ENCODE measurements around the gene ZNF408. TPM values are rescaled to one million over a fixed set of nuclear protein-coding genes. Genes with fewer than 3 reads are reported as not detected.

Gene ZNF408
- total and polyA plus RNA-seq, 2 of the 13 experiments (the other 11 are each of a cell fraction or from before 2014, with no cell fraction given), result 11.2 to 12.5 TPM

- Histone ChIP-seq H3K9me3 (ENCODE audit: low read length) (no peaks in the 10 kb centered on the region), H3K9ac (ENCODE audit: insufficient read depth, low read depth, low read length) (no peak overlapping the region), H2AFZ (ENCODE audit: low read length) (no peak overlapping the region), H3K36me3 (replicated peaks in 1 of 2; ENCODE audit: control insufficient read depth in 1 of 2, insufficient read depth in 2 of 2, low read length in 2 of 2) (peaks cover 20 to 52% of the 10 kb centered on the region in 2 experiments), H3K27ac (ENCODE audit: extremely low read length, insufficient read depth, low read length) (no peak overlapping the region), H3K4me2 (ENCODE audit: low read depth, low read length) (no peak overlapping the region), H3K79me2 (ENCODE audit: insufficient read depth, low read length) (no peaks in the 10 kb centered on the region), H4K20me1 (ENCODE audit: insufficient read depth, low read length) (no peaks in the 10 kb centered on the region), H3K4me1 (ENCODE audit: insufficient read depth, low read length) (no peaks in the 10 kb centered on the region), H3K27me3 (ENCODE audit: control insufficient read depth in 1 of 2, insufficient read depth in 2 of 2, low read length in 2 of 2) (no peaks in the 10 kb centered on the region), H3K4me3 (replicated peaks in 1 of 3; ENCODE audit: insufficient read depth in 1 of 3, low read depth in 2 of 3, low read length in 3 of 3) (no peak overlapping the region)
- WGBS (ENCODE audit: low lambda C conversion rate), result 96% methylated on average over 3 of the region's 3 CpGs
- DNase-seq (ENCODE audit: low spot score) (no peak), FAIRE-seq (no peak), ATAC-seq (no peak)
- intact Hi-C loops (cut with micrococcal nuclease; ENCODE audit: unreplicated experiment), result no loop called here
- CTCF ChIA-PET (ENCODE audit: low intra/inter-chr PET ratio, low total read pairs), result no interaction called here
- POLR2A ChIA-PET, result interaction anchor here (1.5 kb wide), 1 partner anchor 36 kb away, joined by 3 read pairs; no protein-coding TSS in a partner anchor
- TF ChIP-seq SMARCC2 (IDR thresholded peaks at IDR 0.05) (no peak), CHCHD3 (CRISPR knock-in tag; IDR thresholded peaks at IDR 0.05) (no peak)
- BruUV-seq (replicated peaks), result TSS peak; percentile 30
- in situ Hi-C loops (cut with HindIII; ENCODE audit: extremely low pct_ligation_motif_present, low pct_unique_long_range_greater_than_20kb), result no loop called here
Observed at GRCh38 chr11:46684367-46684766, 16.5 kb upstream of the ZNF408 start.

GRCh38 chr11:46686886-46687795 is 13.7 kb upstream of the ZNF408 start:
- Histone ChIP-seq H3K79me2 (ENCODE audit: insufficient read depth, low read length) (no peaks in the 10 kb centered on the region), H3K4me1 (ENCODE audit: insufficient read depth, low read length) (peaks cover 19% of the 10 kb centered on the region), H3K9ac (ENCODE audit: insufficient read depth, low read depth, low read length) (no peak overlapping the region), H3K4me2 (ENCODE audit: low read depth, low read length) (no peak overlapping the region), H4K20me1 (ENCODE audit: insufficient read depth, low read length) (no peaks in the 10 kb centered on the region), H2AFZ (ENCODE audit: low read length) (no peak overlapping the region), H3K9me3 (ENCODE audit: low read length) (no peaks in the 10 kb centered on the region), H3K27ac (ENCODE audit: extremely low read length, insufficient read depth, low read length) (no peak overlapping the region), H3K27me3 (ENCODE audit: control insufficient read depth in 1 of 2, insufficient read depth in 2 of 2, low read length in 2 of 2) (no peaks in the 10 kb centered on the region), H3K4me3 (replicated peaks in 1 of 3; ENCODE audit: insufficient read depth in 1 of 3, low read depth in 2 of 3, low read length in 3 of 3) (no peak overlapping the region), H3K36me3 (replicated peaks in 1 of 2; ENCODE audit: control insufficient read depth in 1 of 2, insufficient read depth in 2 of 2, low read length in 2 of 2) (peaks cover 10 to 29% of the 10 kb centered on the region in 2 experiments)
- POLR2A ChIA-PET, result interaction anchor here (1.1 to 1.7 kb wide), 3 partner anchors 9 to 57 kb away, joined by 3 to 9 read pairs (median 3); partner anchors contain the start of gene F2
- ATAC-seq, result no peak
- FAIRE-seq, result no peak
- intact Hi-C loops (cut with micrococcal nuclease; ENCODE audit: unreplicated experiment) (no loop called here), in situ Hi-C loops (cut with HindIII; ENCODE audit: extremely low pct_ligation_motif_present, low pct_unique_long_range_greater_than_20kb) (no loop called here)
- CTCF ChIA-PET (ENCODE audit: low intra/inter-chr PET ratio, low total read pairs), result no interaction called here
- WGBS (ENCODE audit: low lambda C conversion rate), result 98% methylated on average over 15 of the region's 15 CpGs
- BruUV-seq (replicated peaks), result TSS peak; percentile 38
- DNase-seq (ENCODE audit: low spot score), result no peak
- TF ChIP-seq POLR2G (IDR thresholded peaks at IDR 0.05; ENCODE audit: low read depth, low read length), result no peak
- TF ChIP-seq MBD4 (IDR thresholded peaks at IDR 0.05; ENCODE audit: borderline replicate concordance, low read length), result no peak
- TF ChIP-seq USF2 (IDR thresholded peaks at IDR 0.05; ENCODE audit: low read depth, low read length), result no peak
- no peak for TF ChIP-seq USF2 (CRISPR knock-in tag; IDR thresholded peaks at IDR 0.05; ENCODE audit: borderline replicate concordance)
- no peak for TF ChIP-seq NFE2L1 (CRISPR knock-in tag; IDR thresholded peaks at IDR 0.05; ENCODE audit: borderline replicate concordance)
- no peak for TF ChIP-seq ZNF20 (CRISPR knock-in tag; IDR thresholded peaks at IDR 0.05)
- TF ChIP-seq GMEB1 (CRISPR knock-in tag; IDR thresholded peaks at IDR 0.05; ENCODE audit: borderline replicate concordance), result no peak
- no peak for TF ChIP-seq TCF7 (IDR thresholded peaks at IDR 0.05; ENCODE audit: low read depth)
- no peak for TF ChIP-seq ZNF773 (CRISPR knock-in tag; IDR thresholded peaks at IDR 0.05; ENCODE audit: borderline replicate concordance)
- TF ChIP-seq ZNF674 (CRISPR knock-in tag; IDR thresholded peaks at IDR 0.05; ENCODE audit: low read depth), result no peak
- no peak for TF ChIP-seq ZNF326 (CRISPR knock-in tag; IDR thresholded peaks at IDR 0.05; ENCODE audit: borderline replicate concordance)
- no peak for TF ChIP-seq ZC3H13 (CRISPR knock-in tag; IDR thresholded peaks at IDR 0.05)
